ENCODE results near the gene PLEKHG3. TPM values are rescaled to one million over a fixed set of nuclear protein-coding genes. Genes with fewer than 3 reads are reported as not detected.

The PLEKHG3 gene
- total RNA-seq, 1 donor from 2014 or later: 81.0 TPM

DNA sequence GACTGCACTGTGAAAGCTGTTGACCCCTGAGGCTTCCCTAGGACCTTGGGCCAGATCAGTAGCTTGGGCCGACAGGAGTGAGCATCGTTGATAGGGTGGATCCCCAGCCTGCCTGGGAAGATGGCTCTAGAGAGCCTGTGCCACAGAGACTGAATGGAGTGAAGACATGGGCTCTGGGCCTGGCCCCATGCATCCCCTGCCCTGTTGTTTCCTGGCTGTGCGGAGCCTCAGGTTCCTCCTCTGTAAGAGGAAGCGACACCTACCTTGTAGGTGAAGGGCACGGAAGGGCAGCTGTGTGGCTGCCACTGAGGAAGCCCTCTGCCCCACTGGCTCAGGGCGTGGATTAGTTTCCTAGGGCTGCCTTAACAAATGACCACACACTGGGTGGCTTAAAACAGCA lies 23.9 kb downstream of the PLEKHG3 start:
- no peaks in the 10 kb centered on the region for H3K9me3 Mint-ChIP-seq (ENCODE audit: low read depth)
- H3K27ac Mint-ChIP-seq: no peak overlapping the region
- TF ChIP-seq, protein P1, sequence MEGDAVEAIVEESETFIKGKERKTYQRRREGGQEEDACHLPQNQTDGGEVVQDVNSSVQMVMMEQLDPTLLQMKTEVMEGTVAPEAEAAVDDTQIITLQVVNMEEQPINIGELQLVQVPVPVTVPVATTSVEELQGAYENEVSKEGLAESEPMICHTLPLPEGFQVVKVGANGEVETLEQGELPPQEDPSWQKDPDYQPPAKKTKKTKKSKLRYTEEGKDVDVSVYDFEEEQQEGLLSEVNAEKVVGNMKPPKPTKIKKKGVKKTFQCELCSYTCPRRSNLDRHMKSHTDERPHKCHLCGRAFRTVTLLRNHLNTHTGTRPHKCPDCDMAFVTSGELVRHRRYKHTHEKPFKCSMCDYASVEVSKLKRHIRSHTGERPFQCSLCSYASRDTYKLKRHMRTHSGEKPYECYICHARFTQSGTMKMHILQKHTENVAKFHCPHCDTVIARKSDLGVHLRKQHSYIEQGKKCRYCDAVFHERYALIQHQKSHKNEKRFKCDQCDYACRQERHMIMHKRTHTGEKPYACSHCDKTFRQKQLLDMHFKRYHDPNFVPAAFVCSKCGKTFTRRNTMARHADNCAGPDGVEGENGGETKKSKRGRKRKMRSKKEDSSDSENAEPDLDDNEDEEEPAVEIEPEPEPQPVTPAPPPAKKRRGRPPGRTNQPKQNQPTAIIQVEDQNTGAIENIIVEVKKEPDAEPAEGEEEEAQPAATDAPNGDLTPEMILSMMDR (IDR thresholded peaks at IDR 0.05; ENCODE audit: unreplicated experiment): no peak
- H3K4me1 Mint-ChIP-seq (ENCODE audit: low read depth): peaks cover 30% of the 10 kb centered on the region
- peaks cover 18% of the 10 kb centered on the region for H3K36me3 Mint-ChIP-seq (ENCODE audit: insufficient read depth)
- H3K4me3 Mint-ChIP-seq (ENCODE audit: low read depth): no peak overlapping the region
- H3K27me3 Mint-ChIP-seq: no peaks in the 10 kb centered on the region
- no peak for DNase-seq (ENCODE audit: low spot score, unreplicated experiment)

DNA sequence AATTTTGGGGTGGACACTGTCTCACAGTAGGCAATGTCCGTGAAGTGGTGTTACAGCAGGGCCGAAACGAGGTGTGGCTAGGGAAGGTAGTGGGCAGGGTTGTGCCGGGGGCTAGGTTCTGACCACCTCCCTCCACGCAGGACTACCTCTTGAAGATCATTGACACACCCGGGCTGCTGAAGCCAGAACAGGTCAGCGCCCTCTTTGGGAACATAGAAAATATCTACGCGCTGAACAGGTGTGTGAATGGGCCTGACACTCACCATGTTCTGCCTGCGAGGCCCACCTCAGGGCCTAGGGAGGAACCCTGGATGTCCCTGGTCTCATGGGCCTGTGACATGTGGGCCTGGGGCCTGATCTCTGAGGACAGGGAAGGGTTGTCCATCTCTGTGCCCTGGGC lies 24.6 kb downstream of the PLEKHG3 start:
- H3K36me3 Mint-ChIP-seq (ENCODE audit: insufficient read depth): peaks cover 16% of the 10 kb centered on the region
- TF ChIP-seq, protein P1 (IDR thresholded peaks at IDR 0.05; ENCODE audit: unreplicated experiment): no peak
- H3K4me1 Mint-ChIP-seq (ENCODE audit: low read depth): peaks cover 26% of the 10 kb centered on the region
- H3K4me3 Mint-ChIP-seq (ENCODE audit: low read depth): no peak overlapping the region
- H3K27ac Mint-ChIP-seq: no peak overlapping the region
- no peaks in the 10 kb centered on the region for H3K9me3 Mint-ChIP-seq (ENCODE audit: low read depth)
- no peak for DNase-seq (ENCODE audit: low spot score, unreplicated experiment)
- H3K27me3 Mint-ChIP-seq: no peaks in the 10 kb centered on the region

DNA sequence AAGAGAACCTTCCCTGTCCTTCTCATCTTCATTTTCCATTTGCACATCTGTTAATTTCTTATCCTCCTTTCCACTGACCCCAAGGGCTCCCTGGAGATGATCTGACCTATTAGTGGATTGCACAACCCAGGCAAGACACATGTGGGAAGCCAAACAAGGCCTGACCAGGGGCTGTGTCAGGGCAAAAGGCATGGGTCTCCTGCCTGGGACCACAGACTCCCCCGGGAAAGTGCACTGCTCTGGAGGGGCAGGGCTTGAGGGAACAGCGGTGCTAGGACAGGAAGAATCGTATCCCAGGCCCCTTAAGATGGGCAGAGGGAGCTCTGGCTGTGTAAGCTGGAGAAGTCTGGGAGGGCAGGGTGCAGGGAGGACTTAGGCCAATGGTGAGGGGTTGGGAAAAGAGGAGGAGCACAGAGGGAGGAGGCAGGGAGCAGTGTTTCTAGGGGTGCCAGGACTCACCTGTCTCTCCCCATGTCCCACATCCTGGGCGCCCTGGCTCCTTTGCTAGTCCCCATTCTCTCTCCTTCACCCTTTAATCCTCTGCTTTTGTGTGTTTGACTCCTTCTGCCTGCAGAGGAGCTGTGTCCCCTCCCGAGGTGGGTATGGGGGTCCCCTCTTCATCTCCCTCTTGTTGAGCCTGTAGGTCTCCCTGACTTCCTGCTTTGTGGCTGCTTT lies 25.3 kb downstream of the PLEKHG3 start:
- Mint-ChIP-seq H3K4me1 (ENCODE audit: low read depth) (peaks cover 23% of the 10 kb centered on the region), H3K9me3 (ENCODE audit: low read depth) (no peaks in the 10 kb centered on the region), H3K27ac (no peak overlapping the region), H3K4me3 (ENCODE audit: low read depth) (no peak overlapping the region), H3K36me3 (ENCODE audit: insufficient read depth) (peaks cover 19% of the 10 kb centered on the region), H3K27me3 (no peaks in the 10 kb centered on the region)
- TF ChIP-seq, protein P1 (IDR thresholded peaks at IDR 0.05; ENCODE audit: unreplicated experiment): no peak
- DNase-seq (ENCODE audit: low spot score, unreplicated experiment): no peak

DNA sequence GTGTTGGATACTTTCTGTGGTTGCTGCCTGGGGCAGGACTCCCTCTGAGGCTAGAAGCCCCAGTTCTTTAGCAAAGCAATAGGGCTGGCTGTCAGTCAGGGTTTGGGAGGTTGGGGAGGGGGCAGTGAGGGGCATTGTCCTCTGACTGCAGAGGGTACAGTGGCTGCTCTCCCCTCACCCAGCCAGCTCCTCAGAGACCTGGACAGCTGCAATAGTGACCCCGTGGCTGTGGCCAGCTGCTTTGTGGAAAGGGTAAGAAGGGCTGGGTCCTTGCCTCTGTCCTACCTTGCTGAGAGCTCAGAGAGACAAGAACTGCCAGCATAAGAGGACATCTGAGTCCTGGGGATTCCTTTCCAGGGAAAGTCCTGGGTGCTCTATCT lies 25.8 kb downstream of the PLEKHG3 start:
- Mint-ChIP-seq H3K27me3 (no peaks in the 10 kb centered on the region), H3K36me3 (ENCODE audit: insufficient read depth) (peaks cover 20% of the 10 kb centered on the region), H3K4me3 (ENCODE audit: low read depth) (no peak overlapping the region), H3K9me3 (ENCODE audit: low read depth) (no peaks in the 10 kb centered on the region), H3K4me1 (ENCODE audit: low read depth) (peaks cover 17% of the 10 kb centered on the region), H3K27ac (peak overlapping the region; percentile 37)
- DNase-seq (ENCODE audit: low spot score, unreplicated experiment): no peak
- TF ChIP-seq, protein P1 (IDR thresholded peaks at IDR 0.05; ENCODE audit: unreplicated experiment): no peak

DNA sequence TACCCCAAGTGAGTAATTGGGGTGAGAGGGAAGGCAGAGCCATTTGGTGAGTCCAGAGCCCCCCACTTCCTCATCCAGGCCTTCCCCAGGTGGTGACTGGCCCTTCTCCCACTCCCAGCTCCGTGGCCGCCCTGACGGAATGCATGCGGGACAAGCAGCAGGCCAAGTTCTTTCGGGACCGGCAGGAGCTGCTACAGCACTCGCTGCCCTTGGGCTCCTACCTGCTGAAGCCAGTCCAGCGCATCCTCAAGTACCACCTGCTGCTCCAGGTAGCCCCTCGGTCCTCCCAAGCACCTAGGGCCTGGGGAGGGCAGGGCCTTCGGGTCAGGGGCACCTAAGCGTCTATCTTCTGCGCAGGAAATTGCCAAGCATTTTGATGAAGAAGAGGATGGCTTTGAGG lies 26.5 kb downstream of the PLEKHG3 start:
- peaks cover 14% of the 10 kb centered on the region for H3K4me1 Mint-ChIP-seq (ENCODE audit: low read depth)
- no peak overlapping the region for H3K4me3 Mint-ChIP-seq (ENCODE audit: low read depth)
- TF ChIP-seq, protein P1 (IDR thresholded peaks at IDR 0.05; ENCODE audit: unreplicated experiment): no peak
- H3K36me3 Mint-ChIP-seq (ENCODE audit: insufficient read depth): peaks cover 22% of the 10 kb centered on the region
- no peaks in the 10 kb centered on the region for H3K27me3 Mint-ChIP-seq
- no peak for DNase-seq (ENCODE audit: low spot score, unreplicated experiment)
- no peaks in the 10 kb centered on the region for H3K9me3 Mint-ChIP-seq (ENCODE audit: low read depth)
- H3K27ac Mint-ChIP-seq: no peak overlapping the region
